Glutamatergic neuron (in vitro differentiated cells): ENCODE results near the gene TPPP3. TPM values are rescaled to one million over a fixed set of nuclear protein-coding genes. Genes with fewer than 3 reads are reported as not detected.

Experiments
- DNase-seq: peaks from one replicate; pipeline ENCODE4 v3.0.0; 2022
- H3K27ac Mint-ChIP-seq: one replicate; pipeline ENCODE4 v1.8.0; 2020; ENCODE audit warnings: mild to moderate bottlenecking, mixed read lengths, inconsistent platforms; ENCODE audit not compliant: unreplicated experiment
- H3K27me3 Mint-ChIP-seq: one replicate; pipeline ENCODE4 v1.8.0; 2020; ENCODE audit warnings: mild to moderate bottlenecking, moderate library complexity, mixed read lengths, inconsistent platforms; ENCODE audit not compliant: unreplicated experiment
- H3K36me3 Mint-ChIP-seq: one replicate; pipeline ENCODE4 v1.8.0; 2020; ENCODE audit warnings: mild to moderate bottlenecking, mixed read lengths, inconsistent platforms; ENCODE audit not compliant: unreplicated experiment
- H3K4me1 Mint-ChIP-seq: one replicate; pipeline ENCODE4 v1.8.0; 2020; ENCODE audit warnings: mild to moderate bottlenecking, low read depth, mixed read lengths, inconsistent platforms; ENCODE audit not compliant: unreplicated experiment
- H3K4me3 Mint-ChIP-seq: one replicate; pipeline ENCODE4 v1.8.0; 2020; ENCODE audit warnings: mild to moderate bottlenecking, mixed read lengths, inconsistent platforms; ENCODE audit not compliant: unreplicated experiment
- H3K9me3 Mint-ChIP-seq: one replicate; pipeline ENCODE4 v1.8.0; 2020; ENCODE audit warnings: mild to moderate bottlenecking, moderate library complexity, mixed read lengths, inconsistent platforms; ENCODE audit not compliant: unreplicated experiment
- CTCF ChIP-seq: fragments of 200-600 bp; sonication (generic); IDR thresholded peaks from one replicate; pipeline ENCODE4 v1.5.0; 2021; ENCODE audit not compliant: partially characterized antibody, unreplicated experiment
- total RNA-seq: library from RNA; stranded (reverse); fragmentation: NEBNext Ultra II Directional; extraction: Animal tissue kit (Norgen Biotek cat#: 25700); gene quantifications from one replicate; pipeline ENCODE4 v1.2.1, GENCODE V29; 2021; ENCODE audit not compliant: unreplicated experiment

Gene TPPP3
- total RNA-seq, 1 donor from 2014 or later, result 21.7 TPM

GRCh38 chr16:67399749-67400704 lies 6.7 kb upstream of the TPPP3 start:
- H3K4me3 Mint-ChIP-seq, result no peak overlapping the region
- peaks cover 8% of the 10 kb centered on the region for H3K4me1 Mint-ChIP-seq
- peaks cover 4% of the 10 kb centered on the region for H3K9me3 Mint-ChIP-seq
- TF ChIP-seq CTCF, result no peak
- peaks cover 9% of the 10 kb centered on the region for H3K27me3 Mint-ChIP-seq
- H3K36me3 Mint-ChIP-seq, result no peaks in the 10 kb centered on the region
- no peak overlapping the region for H3K27ac Mint-ChIP-seq
- no peak for DNase-seq

- TF ChIP-seq CTCF, result peak; percentile 81
- peak; percentile 85 for DNase-seq
- peaks cover 8% of the 10 kb centered on the region for H3K4me1 Mint-ChIP-seq
- H3K27ac Mint-ChIP-seq, result no peak overlapping the region
- no peaks in the 10 kb centered on the region for H3K36me3 Mint-ChIP-seq
- H3K4me3 Mint-ChIP-seq, result no peak overlapping the region
- H3K27me3 Mint-ChIP-seq, result peaks cover 9% of the 10 kb centered on the region
- peaks cover 4% of the 10 kb centered on the region for H3K9me3 Mint-ChIP-seq
Observed at GRCh38 chr16:67399218-67399733, 6.0 kb upstream of the TPPP3 start.

GRCh38 chr16:67398546-67399217 lies 5.4 kb upstream of the TPPP3 start:
- TF ChIP-seq CTCF, result no peak
- Mint-ChIP-seq H3K4me1 (peaks cover 8% of the 10 kb centered on the region), H3K27me3 (peaks cover 9% of the 10 kb centered on the region), H3K9me3 (peaks cover 4% of the 10 kb centered on the region), H3K36me3 (no peaks in the 10 kb centered on the region), H3K27ac (no peak overlapping the region), H3K4me3 (no peak overlapping the region)
- no peak for DNase-seq

GRCh38 chr16:67397812-67398545 lies 4.7 kb upstream of the TPPP3 start:
- no peak overlapping the region for H3K4me3 Mint-ChIP-seq
- TF ChIP-seq CTCF, result no peak
- H3K9me3 Mint-ChIP-seq, result peaks cover 4% of the 10 kb centered on the region
- H3K36me3 Mint-ChIP-seq, result no peaks in the 10 kb centered on the region
- DNase-seq, result no peak
- H3K4me1 Mint-ChIP-seq, result peaks cover 8% of the 10 kb centered on the region
- H3K27me3 Mint-ChIP-seq, result peaks cover 6% of the 10 kb centered on the region
- H3K27ac Mint-ChIP-seq, result no peak overlapping the region
